MG63 (cell line): Measurements from ENCODE around the gene COPS3. TPM values are rescaled to one million over a fixed set of nuclear protein-coding genes. Genes with fewer than 3 reads are reported as not detected.

Source experiments
- DNase-seq: peaks from one replicate; pipeline ENCODE4 v3.0.0-alpha.2; 2020
- H3K27me3 ChIP-seq: fragments of 250-450 bp; sonication (Bioruptor Pico); 2 replicates; pipeline ENCODE4 v1.5.1; 2020; ENCODE audit warnings: mild to moderate bottlenecking, moderate library complexity
- H3K36me3 ChIP-seq: fragments of 250-450 bp; sonication (Bioruptor Pico); 2 replicates; pipeline ENCODE4 v1.5.1; 2020; ENCODE audit warnings: mild to moderate bottlenecking, moderate library complexity
- H3K4me3 ChIP-seq: fragments of 250-450 bp; sonication (Bioruptor Pico); 2 replicates; pipeline ENCODE4 v1.5.1; 2020; ENCODE audit warnings: mild to moderate bottlenecking, moderate library complexity
- H3K9me3 ChIP-seq: fragments of 250-450 bp; sonication (Bioruptor Pico); 2 replicates; pipeline ENCODE4 v1.5.1; 2020; ENCODE audit warnings: mild to moderate bottlenecking, moderate library complexity
- total RNA-seq: library from RNA; depleted of rRNA; stranded (reverse); fragments of >200 nt; shearing (Covaris generic); gene quantifications from 2 replicates; pipeline ENCODE4 v1.2.3, GENCODE V29; 2014; ENCODE audit warnings: low replicate concordance

COPS3 gene
- total RNA-seq, 1 experiment from 2014 or later, result 131 TPM

GRCh38 chr17:17232303-17232621 lies 48.8 kb downstream of the COPS3 start:
- no peaks in the 10 kb centered on the region for H3K9me3 ChIP-seq
- H3K4me3 ChIP-seq, result no peak overlapping the region
- H3K36me3 ChIP-seq, result peaks cover 4% of the 10 kb centered on the region
- DNase-seq, result no peak
- H3K27me3 ChIP-seq, result no peaks in the 10 kb centered on the region

- H3K27me3 ChIP-seq, result no peaks in the 10 kb centered on the region
- no peak for DNase-seq
- no peaks in the 10 kb centered on the region for H3K9me3 ChIP-seq
- peaks cover 4% of the 10 kb centered on the region for H3K36me3 ChIP-seq
- no peak overlapping the region for H3K4me3 ChIP-seq
Observed at GRCh38 chr17:17231621-17232302, 49.3 kb downstream of the COPS3 start.

GRCh38 chr17:17229416-17230384 lies 51.3 kb downstream of the COPS3 start:
- Histone ChIP-seq H3K9me3 (no peaks in the 10 kb centered on the region), H3K36me3 (peaks cover 4% of the 10 kb centered on the region), H3K27me3 (no peaks in the 10 kb centered on the region), H3K4me3 (no peak overlapping the region)
- no peak for DNase-seq

GRCh38 chr17:17228521-17229279 lies 52.3 kb downstream of the COPS3 start:
- no peaks in the 10 kb centered on the region for H3K9me3 ChIP-seq
- H3K27me3 ChIP-seq, result no peaks in the 10 kb centered on the region
- H3K36me3 ChIP-seq, result peaks cover 4% of the 10 kb centered on the region
- DNase-seq, result no peak
- H3K4me3 ChIP-seq, result no peak overlapping the region

- H3K27me3 ChIP-seq, result no peaks in the 10 kb centered on the region
Observed at GRCh38 chr17:17227608-17228520, 53.2 kb downstream of the COPS3 start.

GRCh38 chr17:17226451-17227265 lies 54.4 kb downstream of the COPS3 start:
- Histone ChIP-seq H3K9me3 (no peaks in the 10 kb centered on the region), H3K36me3 (peaks cover 4% of the 10 kb centered on the region), H3K27me3 (no peaks in the 10 kb centered on the region), H3K4me3 (no peak overlapping the region)
- no peak for DNase-seq

More at GRCh38 chr17:17227608-17228520, 53.2 kb downstream of the COPS3 start:
- Histone ChIP-seq H3K9me3 (no peaks in the 10 kb centered on the region), H3K36me3 (peaks cover 4% of the 10 kb centered on the region), H3K4me3 (no peak overlapping the region)
- no peak for DNase-seq

GRCh38 chr17:17225901-17226300 lies 55.1 kb downstream of the COPS3 start:
- H3K9me3 ChIP-seq, result no peaks in the 10 kb centered on the region
- H3K36me3 ChIP-seq, result peaks cover under 1% of the 10 kb centered on the region; the same call in 1 of the 2 replicates
- no peak overlapping the region for H3K4me3 ChIP-seq
- no peak for DNase-seq
- H3K27me3 ChIP-seq, result no peaks in the 10 kb centered on the region

- H3K9me3 ChIP-seq, result no peaks in the 10 kb centered on the region
- DNase-seq, result no peak
- no peaks in the 10 kb centered on the region for H3K27me3 ChIP-seq
- no peak overlapping the region for H3K4me3 ChIP-seq
- H3K36me3 ChIP-seq, result no peaks in the 10 kb centered on the region; the same call in 1 of the 2 replicates
Observed at GRCh38 chr17:17224137-17224536, 56.9 kb downstream of the COPS3 start.

GRCh38 chr17:17223736-17224135 lies 57.3 kb downstream of the COPS3 start:
- DNase-seq, result no peak
- Histone ChIP-seq H3K36me3 (no peaks in the 10 kb centered on the region; the same call in 1 of the 2 replicates), H3K9me3 (no peaks in the 10 kb centered on the region), H3K4me3 (no peak overlapping the region), H3K27me3 (no peaks in the 10 kb centered on the region)

- no peak overlapping the region for H3K4me3 ChIP-seq
- no peak for DNase-seq
- no peaks in the 10 kb centered on the region for H3K27me3 ChIP-seq
- no peaks in the 10 kb centered on the region; the same call in 1 of the 2 replicates for H3K36me3 ChIP-seq
- H3K9me3 ChIP-seq, result no peaks in the 10 kb centered on the region
Observed at GRCh38 chr17:17221329-17221728, 59.7 kb downstream of the COPS3 start.

- no peaks in the 10 kb centered on the region for H3K9me3 ChIP-seq
- no peak overlapping the region for H3K4me3 ChIP-seq
- DNase-seq, result no peak
- no peaks in the 10 kb centered on the region for H3K27me3 ChIP-seq
- H3K36me3 ChIP-seq, result no peaks in the 10 kb centered on the region; the same call in 1 of the 2 replicates
Observed at GRCh38 chr17:17220529-17220928, 60.5 kb downstream of the COPS3 start.

GRCh38 chr17:17217995-17218394 lies 63.1 kb downstream of the COPS3 start:
- Histone ChIP-seq H3K9me3 (no peaks in the 10 kb centered on the region), H3K4me3 (no peak overlapping the region), H3K36me3 (no peaks in the 10 kb centered on the region), H3K27me3 (no peaks in the 10 kb centered on the region)
- DNase-seq, result no peak

- H3K27me3 ChIP-seq, result no peaks in the 10 kb centered on the region
- H3K36me3 ChIP-seq, result no peaks in the 10 kb centered on the region
- H3K4me3 ChIP-seq, result no peak overlapping the region
- no peak for DNase-seq
- H3K9me3 ChIP-seq, result no peaks in the 10 kb centered on the region
Observed at GRCh38 chr17:17216776-17217175, 64.3 kb downstream of the COPS3 start.

- no peaks in the 10 kb centered on the region for H3K9me3 ChIP-seq
- DNase-seq, result no peak
- H3K36me3 ChIP-seq, result no peaks in the 10 kb centered on the region
- H3K27me3 ChIP-seq, result no peaks in the 10 kb centered on the region
- no peak overlapping the region for H3K4me3 ChIP-seq
Observed at GRCh38 chr17:17216236-17216635, 64.8 kb downstream of the COPS3 start.

- H3K27me3 ChIP-seq, result no peaks in the 10 kb centered on the region
- DNase-seq, result no peak
- no peaks in the 10 kb centered on the region for H3K9me3 ChIP-seq
- H3K4me3 ChIP-seq, result no peak overlapping the region
- H3K36me3 ChIP-seq, result no peaks in the 10 kb centered on the region
Observed at GRCh38 chr17:17215575-17215974, 65.5 kb downstream of the COPS3 start.
